ENCODE measurements around the gene LMBR1L. TPM values are rescaled to one million over a fixed set of nuclear protein-coding genes. Genes with fewer than 3 reads are reported as not detected.
A peak's percentile ranks its signal among the peaks of the same experiment; 100 is the strongest.
"Not testable (repeated sequence)": the region's sequence is repeated elsewhere in the genome, so short reads cannot be mapped to it uniquely, and the experiment has no call there.

The LMBR1L gene
- total RNA-seq, 4 donors from 2014 or later: 17.6 to 77.5 (median 37.5) TPM

DNA sequence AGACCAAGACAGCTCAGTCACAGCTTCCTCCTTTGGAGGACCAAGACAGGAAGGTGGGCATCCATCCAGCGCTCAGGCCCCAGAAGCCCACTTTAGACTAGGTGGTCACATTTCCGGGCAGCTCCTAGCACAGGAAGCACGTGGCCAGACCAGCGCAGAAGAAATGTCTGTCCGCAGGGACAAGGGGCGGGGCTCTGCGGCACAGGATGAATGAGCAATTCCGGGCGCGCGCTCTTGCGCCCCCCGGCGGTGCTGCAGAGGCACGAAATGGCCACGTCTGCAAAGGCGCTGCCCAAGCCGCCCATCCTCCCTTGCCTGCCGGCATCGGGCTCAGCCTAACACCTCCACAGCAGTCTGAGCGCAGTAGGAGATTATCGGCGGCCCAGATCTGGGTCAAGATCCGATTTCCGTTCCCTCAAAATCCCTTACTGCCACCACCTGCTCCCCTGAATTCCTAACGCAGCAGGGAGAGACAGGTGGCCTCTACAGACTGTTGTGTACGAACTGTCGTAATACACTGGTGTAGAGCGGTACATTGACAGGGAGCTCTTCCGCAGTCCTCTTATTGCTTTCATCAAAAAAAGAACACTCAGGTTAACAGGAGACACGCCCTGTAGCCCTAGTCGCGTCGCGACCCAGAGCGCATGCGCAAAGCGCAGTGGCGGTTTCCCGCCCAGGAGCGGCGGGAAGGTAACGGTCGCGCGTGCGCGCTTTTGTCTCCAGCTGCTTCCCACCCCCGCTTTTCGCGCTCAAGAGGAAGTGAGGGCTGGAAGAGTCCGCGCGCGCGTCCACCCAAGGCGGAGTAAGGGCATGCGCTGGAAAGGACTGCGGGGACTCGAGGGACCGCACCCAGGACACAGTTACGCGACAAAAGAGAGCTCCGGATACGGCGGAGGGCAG lies 19.8 kb upstream of the LMBR1L start:
- H3K36me3 ChIP-seq: peaks cover 0 to 33% of the 10 kb centered on the region in 2 donors
- 0 to 1% methylated on average over 1 to 14 of the region's 66 CpGs for whole genome bisulfite sequencing, 2 donors (ENCODE audit: low coverage in 1 of 2)
- peak overlapping the region; percentile 97 to 100 (median 100) for H3K27ac ChIP-seq
- peak; percentile 80 for ATAC-seq
- no peaks in the 10 kb centered on the region for H3K27me3 ChIP-seq
- peaks cover 0 to 43% (median 18%) of the 10 kb centered on the region in 3 donors for H3K4me1 ChIP-seq
- peak overlapping the region; percentile 97 to 100 for H3K4me3 ChIP-seq
- TF ChIP-seq, protein P1, sequence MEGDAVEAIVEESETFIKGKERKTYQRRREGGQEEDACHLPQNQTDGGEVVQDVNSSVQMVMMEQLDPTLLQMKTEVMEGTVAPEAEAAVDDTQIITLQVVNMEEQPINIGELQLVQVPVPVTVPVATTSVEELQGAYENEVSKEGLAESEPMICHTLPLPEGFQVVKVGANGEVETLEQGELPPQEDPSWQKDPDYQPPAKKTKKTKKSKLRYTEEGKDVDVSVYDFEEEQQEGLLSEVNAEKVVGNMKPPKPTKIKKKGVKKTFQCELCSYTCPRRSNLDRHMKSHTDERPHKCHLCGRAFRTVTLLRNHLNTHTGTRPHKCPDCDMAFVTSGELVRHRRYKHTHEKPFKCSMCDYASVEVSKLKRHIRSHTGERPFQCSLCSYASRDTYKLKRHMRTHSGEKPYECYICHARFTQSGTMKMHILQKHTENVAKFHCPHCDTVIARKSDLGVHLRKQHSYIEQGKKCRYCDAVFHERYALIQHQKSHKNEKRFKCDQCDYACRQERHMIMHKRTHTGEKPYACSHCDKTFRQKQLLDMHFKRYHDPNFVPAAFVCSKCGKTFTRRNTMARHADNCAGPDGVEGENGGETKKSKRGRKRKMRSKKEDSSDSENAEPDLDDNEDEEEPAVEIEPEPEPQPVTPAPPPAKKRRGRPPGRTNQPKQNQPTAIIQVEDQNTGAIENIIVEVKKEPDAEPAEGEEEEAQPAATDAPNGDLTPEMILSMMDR (IDR thresholded peaks at IDR 0.05): peak; percentile 78 to 96 (median 92)
- no peak for TF ChIP-seq EP300 (IDR thresholded peaks at IDR 0.05)
- peak; percentile 65 for TF ChIP-seq POLR2AphosphoS5 (IDR thresholded peaks at IDR 0.05)
- TF ChIP-seq POLR2A (IDR thresholded peaks at IDR 0.05): no peak
- H3K9me3 ChIP-seq: no peaks in the 10 kb centered on the region

DNA sequence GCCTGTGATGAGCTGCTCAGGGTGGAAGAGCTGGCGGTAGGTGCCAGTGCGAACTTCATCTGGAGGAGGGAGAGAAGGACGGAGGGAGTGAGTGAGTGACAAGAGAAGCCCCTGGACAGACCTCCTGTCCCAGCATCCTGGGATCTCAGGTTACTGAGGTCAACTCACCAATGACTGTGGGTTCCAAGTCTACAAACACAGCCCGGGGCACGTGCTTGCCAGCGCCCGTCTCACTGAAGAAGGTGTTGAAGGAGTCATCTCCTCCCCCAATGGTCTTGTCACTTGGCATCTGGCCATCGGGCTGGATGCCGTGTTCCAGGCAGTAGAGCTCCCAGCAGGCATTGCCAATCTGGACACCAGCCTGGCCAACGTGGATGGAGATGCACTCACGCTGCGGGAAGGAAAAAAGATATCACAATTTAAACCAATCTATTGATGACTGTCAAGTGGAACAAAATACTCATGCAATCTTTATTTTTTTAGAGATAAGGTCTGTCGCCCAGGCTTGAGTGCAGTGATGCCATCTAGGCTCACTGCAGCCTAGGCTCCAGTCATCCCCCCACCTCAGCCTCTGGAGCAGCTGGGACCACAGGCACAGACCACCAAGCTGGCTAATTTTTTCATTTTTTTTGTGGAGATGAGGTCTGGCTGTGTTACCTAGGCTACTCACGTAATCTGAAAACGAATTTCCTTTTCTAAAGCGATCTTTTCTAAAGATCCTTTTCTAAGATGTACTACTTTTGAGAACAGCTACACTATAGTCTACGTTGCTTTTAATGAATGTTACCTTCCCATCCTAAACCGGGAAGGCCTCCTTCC lies 18.9 kb upstream of the LMBR1L start:
- Histone ChIP-seq H3K27ac (peak overlapping the region; percentile 2 to 100 (median 98)), H3K4me3 (peak overlapping the region; percentile 97 to 100), H3K4me1 (peaks cover 0 to 43% (median 18%) of the 10 kb centered on the region in 3 donors), H3K36me3 (peaks cover 0 to 33% of the 10 kb centered on the region in 2 donors), H3K9me3 (no peaks in the 10 kb centered on the region), H3K27me3 (no peaks in the 10 kb centered on the region)
- TF ChIP-seq POLR2AphosphoS5 (IDR thresholded peaks at IDR 0.05) (no peak), EP300 (IDR thresholded peaks at IDR 0.05) (no peak), POLR2A (IDR thresholded peaks at IDR 0.05) (no peak)
- TF ChIP-seq, protein P1 (IDR thresholded peaks at IDR 0.05): no peak
- ATAC-seq: no peak
- WGBS, 2 donors (ENCODE audit: low coverage in 1 of 2): 40 to 41% methylated on average over 10 to 15 of the region's 18 CpGs

DNA sequence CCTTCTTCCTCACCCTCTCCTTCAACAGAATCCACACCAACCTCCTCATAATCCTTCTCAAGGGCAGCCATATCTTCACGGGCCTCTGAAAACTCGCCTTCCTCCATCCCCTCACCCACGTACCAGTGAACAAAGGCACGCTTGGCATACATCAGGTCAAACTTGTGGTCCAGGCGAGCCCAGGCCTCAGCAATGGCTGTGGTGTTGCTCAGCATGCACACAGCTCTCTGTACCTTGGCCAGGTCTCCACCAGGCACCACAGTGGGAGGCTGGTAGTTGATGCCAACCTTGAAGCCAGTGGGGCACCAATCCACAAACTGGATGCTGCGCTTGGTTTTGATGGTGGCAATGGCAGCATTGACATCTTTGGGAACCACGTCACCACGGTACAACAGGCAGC lies 17.3 kb upstream of the LMBR1L start:
- not testable (repeated sequence) for ATAC-seq
- 43 to 82% methylated on average over 1 to 2 of the region's 8 CpGs for WGBS, 2 donors (ENCODE audit: low coverage in 1 of 2)

DNA sequence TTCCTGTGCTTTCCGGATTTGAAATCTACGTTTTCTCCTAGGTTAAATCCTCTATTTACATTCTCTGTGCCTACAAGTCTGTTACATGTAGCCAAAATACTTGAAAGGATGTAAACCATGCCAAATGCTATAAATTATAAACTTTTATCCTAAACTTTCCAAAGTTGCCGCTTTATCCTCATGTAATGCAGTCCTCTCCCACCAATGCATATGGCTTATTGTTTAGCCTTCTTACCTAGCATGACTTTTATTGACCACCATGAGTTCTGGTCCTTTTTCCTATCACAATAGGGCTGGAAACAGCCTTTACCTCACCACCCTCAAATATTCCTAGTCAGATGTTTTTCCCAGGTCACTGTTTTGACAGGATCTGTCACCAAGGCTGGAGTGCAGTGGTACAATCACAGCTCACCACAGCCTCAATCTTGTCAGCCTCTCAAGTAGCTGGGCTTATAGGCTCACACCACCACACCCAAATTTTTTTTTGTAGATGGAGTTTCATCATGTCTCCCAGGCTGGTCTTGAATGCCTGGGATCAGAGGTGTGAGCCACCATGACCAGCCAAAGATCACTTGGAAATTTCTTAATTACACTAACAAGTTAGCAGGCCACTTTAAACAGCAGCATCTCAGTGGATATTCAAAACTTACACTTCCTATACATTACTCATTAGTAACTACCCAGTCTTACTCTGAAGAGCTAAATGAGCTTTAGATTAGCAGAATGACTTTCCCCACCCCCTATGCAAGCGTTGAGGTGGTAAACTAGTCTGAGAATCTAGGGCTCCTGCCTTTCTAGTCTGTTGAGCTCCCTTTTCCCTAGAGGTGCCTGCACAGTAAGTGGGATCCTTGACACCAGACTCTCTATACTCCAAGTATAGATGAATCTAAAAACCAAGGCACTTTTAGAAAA lies 16.5 kb upstream of the LMBR1L start:
- Histone ChIP-seq H3K4me1 (peaks cover 0 to 24% (median 10%) of the 10 kb centered on the region in 3 donors), H3K9me3 (no peaks in the 10 kb centered on the region), H3K4me3 (no peak overlapping the region), H3K27ac (no peak overlapping the region), H3K27me3 (no peaks in the 10 kb centered on the region), H3K36me3 (peaks cover 0 to 33% of the 10 kb centered on the region in 2 donors)
- no peak for ATAC-seq
- no peak for TF ChIP-seq EP300 (IDR thresholded peaks at IDR 0.05)
- TF ChIP-seq POLR2AphosphoS5 (IDR thresholded peaks at IDR 0.05): peak; percentile 4
- 55 to 60% methylated on average over 4 of the region's 4 CpGs for WGBS, 2 donors (ENCODE audit: low coverage in 1 of 2)

More for the DNA sequence above, 17.3 kb upstream of the LMBR1L start:
- H3K27ac ChIP-seq, H3K27me3 ChIP-seq, H3K9me3 ChIP-seq, H3K4me3 ChIP-seq: not testable (repeated sequence)
- peaks cover 0 to 32% (median 16%) of the 10 kb centered on the region in 3 donors for H3K4me1 ChIP-seq
- peaks cover 0 to 33% of the 10 kb centered on the region in 2 donors for H3K36me3 ChIP-seq

DNA sequence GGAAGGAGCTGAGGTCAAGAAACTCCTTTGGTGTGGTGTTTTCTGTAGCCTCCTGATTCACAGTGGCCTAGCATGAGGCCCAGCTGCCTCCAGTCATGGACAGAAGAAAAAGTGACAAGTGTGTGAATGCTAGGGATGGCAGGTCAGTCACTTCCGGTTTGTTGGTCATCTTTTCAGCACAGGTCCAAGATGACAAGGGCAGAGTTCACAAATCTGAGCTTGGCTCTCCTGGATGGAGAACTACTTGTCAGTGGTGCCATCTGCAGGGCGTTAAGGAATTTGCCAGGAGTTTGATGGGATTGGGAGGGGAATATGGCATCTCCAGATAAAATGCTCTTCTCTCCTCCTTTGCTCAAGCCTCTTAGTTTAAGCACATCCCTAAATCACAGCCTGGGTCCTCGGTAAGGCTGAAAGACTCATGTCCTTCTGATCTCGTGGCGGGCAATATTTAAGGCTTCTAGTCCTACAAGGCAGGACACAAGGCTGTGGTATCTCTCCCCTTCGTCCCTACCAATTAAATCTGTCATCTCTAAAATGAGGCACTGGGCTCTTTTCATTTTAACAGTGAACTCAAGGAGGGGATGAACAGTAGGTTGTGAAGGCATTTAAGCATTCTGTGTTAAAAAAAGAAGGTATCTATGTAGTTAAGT lies 10.5 kb upstream of the LMBR1L start:
- Histone ChIP-seq H3K27me3 (no peaks in the 10 kb centered on the region), H3K36me3 (no peaks in the 10 kb centered on the region), H3K27ac (no peak overlapping the region), H3K4me1 (no peaks in the 10 kb centered on the region), H3K4me3 (no peak overlapping the region), H3K9me3 (no peaks in the 10 kb centered on the region)
- peak; percentile 8 for TF ChIP-seq POLR2AphosphoS5 (IDR thresholded peaks at IDR 0.05)
- TF ChIP-seq, protein P1 (IDR thresholded peaks at IDR 0.05): peak; percentile 23 to 72 (median 55)
- no peak for TF ChIP-seq POLR2A (IDR thresholded peaks at IDR 0.05)
- ATAC-seq: peak; percentile 79
- WGBS, 2 donors (ENCODE audit: low coverage in 1 of 2): 39 to 63% methylated on average over 2 to 5 of the region's 6 CpGs
